HepG2 (cell line): Measurements from ENCODE around the gene HSPA4L. TPM values are rescaled to one million over a fixed set of nuclear protein-coding genes. Genes with fewer than 3 reads are reported as not detected.

Source experiments
- ATAC-seq: fragments of 200-7000 bp; cut with Tn5 transposase; 3 replicates; pipeline ENCODE4 v1.9.1; 2020; ENCODE audit warnings: mild to moderate bottlenecking, moderate library complexity
- Bru-seq: library from RNA; stranded (reverse); fragments of 400-500 nt; gene quantifications from one replicate; lab custom pipeline; 2021; lab: Mats Ljungman, UMichigan
- BruChase-seq, 2 experiments: library from RNA; stranded (reverse); fragments of 400-500 nt; gene quantifications; one replicate each; lab custom pipeline; 2021; lab: Mats Ljungman, UMichigan
- BruUV-seq: library from RNA; stranded (reverse); fragments of 400-500 nt; replicated peaks from 2 replicates; lab custom pipeline; 2021; lab: Mats Ljungman, UMichigan
- CTCF ChIA-PET: fragments of 300-600 bp; formaldehyde crosslinking; extraction: SDS; loops from one replicate; lab custom pipeline; 2021; ENCODE audit warnings: low total read pairs, inconsistent platforms, low intra/inter-chr PET ratio; lab: Yijun Ruan, JAX
- POLR2A ChIA-PET: fragments of 350-600 bp; sonication (Branson Sonifier 250); formaldehyde crosslinking; loops from one replicate; lab custom pipeline; 2020; ENCODE audit warnings: antibody characterized with exemption, inconsistent platforms; lab: Yijun Ruan, JAX
- DNase-seq: peaks from one replicate; pipeline ENCODE4 v3.0.0-alpha.2; 2015; ENCODE audit warnings: low spot score
- FAIRE-seq: peaks from 3 replicates; lab custom pipeline; 2011; peaks lifted over from hg19 to GRCh38; lab: Jason Lieb, UNC
- H2AFZ ChIP-seq: one replicate; pipeline ENCODE4 v1.6.1; 2011; ENCODE audit warnings: low read length, inconsistent platforms
- H3K27ac ChIP-seq: fragments of 300-600 bp; 3 replicates; pipeline ENCODE4 v1.8.0; 2011; ENCODE audit warnings: mixed run types, mild to moderate bottlenecking, mixed read lengths, low read length, inconsistent platforms; ENCODE audit not compliant: insufficient read depth; ENCODE audit errors: extremely low read length
- H3K27me3 ChIP-seq, 2 experiments: fragments of 200-600 bp in 1 of 2; 2 replicates in 1 of 2; 3 replicates in 1 of 2; pipeline versions ENCODE4 v1.6.0 to v1.8.0; 2011; ENCODE audit warnings: low read length in 2 of 2, mild to moderate bottlenecking in 2 of 2, moderate library complexity in 2 of 2, inconsistent platforms in 1 of 2; ENCODE audit not compliant: insufficient read depth in 2 of 2, control insufficient read depth in 1 of 2
- H3K36me3 ChIP-seq, 2 experiments: fragments of 200-600 bp in 1 of 2; replicated peaks in 1 of 2; 2 replicates in 1 of 2; 3 replicates in 1 of 2; pipeline versions ENCODE4 v1.5.1 to v1.8.0; 2011; ENCODE audit warnings: low read length in 2 of 2, inconsistent platforms in 1 of 2; ENCODE audit not compliant: insufficient read depth in 2 of 2, control insufficient read depth in 1 of 2
- H3K4me1 ChIP-seq: 2 replicates; pipeline ENCODE4 v1.5.1; 2012; ENCODE audit warnings: low read length, inconsistent platforms; ENCODE audit not compliant: insufficient read depth
- H3K4me2 ChIP-seq: 2 replicates; pipeline ENCODE4 v1.6.0; 2011; ENCODE audit warnings: low read depth, low read length, inconsistent platforms
- H3K4me3 ChIP-seq, 3 experiments: fragments of 200-600 bp in 1 of 3; sonication (generic), shearing (Covaris generic) in 1 of 3; replicated peaks in 1 of 3; 2 replicates each; pipeline ENCODE4 v1.5.1; 2011 to 2016; ENCODE audit warnings: low read length in 3 of 3, inconsistent platforms in 2 of 3, low read depth in 2 of 3, mild to moderate bottlenecking in 2 of 3, control low read depth in 1 of 3, mixed read lengths in 1 of 3; ENCODE audit not compliant: insufficient read depth in 1 of 3
- H3K79me2 ChIP-seq: one replicate; pipeline ENCODE4 v1.6.1; 2011; ENCODE audit warnings: low read length, inconsistent platforms; ENCODE audit not compliant: insufficient read depth
- H3K9ac ChIP-seq: 2 replicates; pipeline ENCODE4 v1.6.0; 2011; ENCODE audit warnings: mild to moderate bottlenecking, low read depth, low read length, inconsistent platforms; ENCODE audit not compliant: insufficient read depth
- H3K9me3 ChIP-seq: 2 replicates; pipeline ENCODE4 v1.5.1; 2012; ENCODE audit warnings: mild to moderate bottlenecking, low read length
- H4K20me1 ChIP-seq: 2 replicates; pipeline ENCODE4 v1.6.0; 2011; ENCODE audit warnings: inconsistent platforms, mild to moderate bottlenecking, low read length, moderate library complexity; ENCODE audit not compliant: insufficient read depth
- DZIP1 ChIP-seq: sonication (generic); formaldehyde crosslinking; IDR thresholded peaks from 2 replicates; pipeline ENCODE4 v1.5.0; 2020; ENCODE audit warnings: mild to moderate bottlenecking, missing genetic modification reagents
- JUN ChIP-seq: sonication (generic); formaldehyde crosslinking; IDR thresholded peaks from 2 replicates; pipeline ENCODE4 v1.4.0; 2020; ENCODE audit warnings: mild to moderate bottlenecking, missing genetic modification reagents
- POLR2A ChIP-seq, 2 experiments: IDR thresholded peaks; 2 replicates each; pipeline ENCODE4 v1.6.1; 2011; ENCODE audit warnings: low read depth in 2 of 2, low read length in 2 of 2, mild to moderate bottlenecking in 1 of 2, moderate library complexity in 1 of 2; ENCODE audit not compliant: insufficient read depth in 1 of 2
- SP4 ChIP-seq: sonication (generic); formaldehyde crosslinking; IDR thresholded peaks from 2 replicates; pipeline ENCODE4 v1.8.1; 2023; ENCODE audit warnings: mild to moderate bottlenecking, missing genetic modification reagents
- ZNF121 ChIP-seq: sonication (generic); formaldehyde crosslinking; IDR thresholded peaks from 2 replicates; pipeline ENCODE4 v1.5.0; 2020; ENCODE audit warnings: mild to moderate bottlenecking, missing genetic modification reagents
- ZNF280B ChIP-seq: sonication (generic); formaldehyde crosslinking; IDR thresholded peaks from 2 replicates; pipeline ENCODE4 v1.5.0; 2020; ENCODE audit warnings: missing genetic modification reagents, mild to moderate bottlenecking, borderline replicate concordance
- WGBS: methylation state at CpG from one replicate; pipeline ENCODE4 v1.1.6; 2017; ENCODE audit warnings: low lambda C conversion rate; 5-methylcytosine and 5-hydroxymethylcytosine counted together
- in situ Hi-C: cut with HindIII; loops from 2 replicates; pipeline ENCODE4 v1.10.0; 2017; ENCODE audit warnings: low pct_unique_long_range_greater_than_20kb; ENCODE audit not compliant: extremely low pct_ligation_motif_present
- intact Hi-C: fragments of 100-400 bp; cut with micrococcal nuclease; formaldehyde crosslinking; loops from one replicate; pipeline ENCODE4 v1.10.0; 2022; ENCODE audit not compliant: unreplicated experiment
- long read RNA-seq, 2 experiments: library from RNA in 1 of 2; library from polyadenylated mRNA in 1 of 2; stranded (forward) in 1 of 2; unstranded in 1 of 2; transcript quantifications; one replicate each; pipeline ENCODE4 v2.0.0, GENCODE V29; 2019 to 2022
- polyA minus RNA-seq, 3 experiments: library from RNA; depleted of rRNA, polyadenylated mRNA; stranded (reverse); fragments of >200 nt; gene quantifications; 2 replicates each; pipeline ENCODE4 v1.2.3, GENCODE V29; 2011; ENCODE audit warnings: low replicate concordance in 1 of 3
- polyA plus RNA-seq, 8 experiments: library from polyadenylated mRNA; depleted of rRNA in 3 of 8; stranded (reverse) in 7 of 8; unstranded in 1 of 8; fragments of >200 nt; fragmentation: Illumina TruSeq in 4 of 8; extraction: Trizol in 4 of 8; gene quantifications; 2 replicates each; pipeline versions ENCODE4 v1.2.1 to v1.2.3, GENCODE V29; 2011 to 2016; ENCODE audit warnings: low read depth in 4 of 8, missing spikeins in 1 of 8, mixed read lengths in 1 of 8; ENCODE audit not compliant: insufficient read depth in 1 of 8
- total RNA-seq, 5 experiments: library from RNA; depleted of rRNA; stranded (reverse); fragments of >200 nt; fragmentation: Illumina TruSeq; extraction: Trizol; gene quantifications; 2 replicates each; pipeline ENCODE4 v1.2.3, GENCODE V29; 2016; ENCODE audit warnings: low read depth in 1 of 5
- TF ChIP-seq, protein P1 (sequence below): IDR thresholded peaks from 2 replicates; pipeline ENCODE4 v1.6.1; 2016; ENCODE audit warnings: missing compliant biosample characterization, missing genetic modification reagents, borderline replicate concordance
- TF ChIP-seq, protein P2 (sequence below): sonication (generic); formaldehyde crosslinking; IDR thresholded peaks from 2 replicates; pipeline ENCODE4 v1.5.0; 2020; ENCODE audit warnings: missing genetic modification reagents

Gene HSPA4L
- total RNA-seq (2016; rRNA removed; fragmentation: Illumina TruSeq; extraction: Trizol) (31.5 and 61.8 TPM in 2 replicates), polyA plus RNA-seq (2011; rRNA removed) (2.7 and 3.7 TPM in 2 replicates), polyA minus RNA-seq (2011; rRNA and poly(A)+ RNA removed; ENCODE audit: low replicate concordance) (14.3 and 32.5 TPM in 2 replicates), Bru-seq, nascent RNA (percentile 74 among the genes with signal in this experiment), BruChase-seq, experiment 1, labeled RNA remaining after a 6-hour chase (percentile 80 among the genes with signal in this experiment), BruChase-seq, experiment 2, labeled RNA remaining after a 2-hour chase (percentile 71 among the genes with signal in this experiment)
- 3.1 and 3.3 TPM in 2 replicates for total RNA-seq (2016; cell fraction: cytosol; rRNA removed; fragmentation: Illumina TruSeq; extraction: Trizol; ENCODE audit: low read depth)
- total RNA-seq (2016; cell fraction: insoluble cytoplasmic fraction; rRNA removed; fragmentation: Illumina TruSeq; extraction: Trizol): 32.3 and 61.1 TPM in 2 replicates
- 4.9 and 5.9 TPM in 2 replicates for total RNA-seq (2016; cell fraction: membrane; rRNA removed; fragmentation: Illumina TruSeq; extraction: Trizol)
- 22.8 and 25.9 TPM in 2 replicates for total RNA-seq (2016; cell fraction: nucleus; rRNA removed; fragmentation: Illumina TruSeq; extraction: Trizol)
- 1.6 and 1.7 TPM in 2 replicates for polyA plus RNA-seq (2011; cell fraction: cytosol; rRNA removed)
- 2.0 TPM in 2 replicates for polyA plus RNA-seq (2011; cell fraction: nucleus; rRNA removed)
- polyA plus RNA-seq (2012): 6.5 and 7.1 TPM in 2 replicates
- 0.41 and 0.43 TPM in 2 replicates for polyA plus RNA-seq (2016; cell fraction: cytosol; fragmentation: Illumina TruSeq; extraction: Trizol; ENCODE audit: low read depth)
- 28.3 TPM in 2 replicates for polyA plus RNA-seq (2016; cell fraction: insoluble cytoplasmic fraction; fragmentation: Illumina TruSeq; extraction: Trizol; ENCODE audit: low read depth)
- 1.1 and 1.3 TPM in 2 replicates for polyA plus RNA-seq (2016; cell fraction: membrane; fragmentation: Illumina TruSeq; extraction: Trizol; ENCODE audit: low read depth)
- 14.1 and 14.9 TPM in 2 replicates for polyA plus RNA-seq (2016; cell fraction: nucleus; fragmentation: Illumina TruSeq; extraction: Trizol; ENCODE audit: insufficient read depth, low read depth)
- polyA minus RNA-seq (2011; cell fraction: cytosol; rRNA and poly(A)+ RNA removed): 5.0 and 8.7 TPM in 2 replicates
- polyA minus RNA-seq (2011; cell fraction: nucleus; rRNA and poly(A)+ RNA removed): 12.1 and 12.4 TPM in 2 replicates
- long read RNA-seq, experiment 1, full-length matches to known transcripts: 3 of 13 reads
- long read RNA-seq, experiment 1, partial matches to known transcripts: 10 of 13 reads
- long read RNA-seq, experiment 1, other reads (novel, unspliced or antisense): 0 of 13 reads
- long read RNA-seq, experiment 2, full-length matches to known transcripts: 5 of 15 reads
- long read RNA-seq, experiment 2, partial matches to known transcripts: 1 of 15 reads
- long read RNA-seq, experiment 2, other reads (novel, unspliced or antisense): 9 of 15 reads

- in situ Hi-C loops: no loop called here
- H3K4me2 ChIP-seq: peak within 1 kb of the TSS; percentile 90
- WGBS: 2% methylated on average over 40 of the region's 63 CpGs
- ChIA-PET CTCF (no interaction called here), POLR2A (interaction anchor here (1.2 to 1.7 kb wide), 2 partner anchors 150 to 183 kb away, joined by 3 to 4 read pairs; partner anchors contain the start of genes ABHD18, INTU and MFSD8)
- intact Hi-C loops: loop anchor here (10.0 kb wide), 2 partner anchors 102 to 182 kb away; partner anchors contain the start of genes ABHD18, MFSD8 and PLK4
- FAIRE-seq: no peak
- peaks cover 27% of the 10 kb centered on the region for H3K4me1 ChIP-seq
- TSS peak; percentile 71 for BruUV-seq
- peak; percentile 95 for ATAC-seq
- peak within 1 kb of the TSS; percentile 69 to 88 (median 82) for H3K4me3 ChIP-seq
- no peaks in the 10 kb centered on the region for H3K36me3 ChIP-seq
- peak within 1 kb of the TSS; percentile 50 for H2AFZ ChIP-seq
- H3K79me2 ChIP-seq: peaks cover 38% of the 10 kb centered on the region
- no peaks in the 10 kb centered on the region; a peak in 1 of 5 replicates for H3K27me3 ChIP-seq
- H4K20me1 ChIP-seq: no peaks in the 10 kb centered on the region
- no peaks in the 10 kb centered on the region for H3K9me3 ChIP-seq
- peak; percentile 68 for DNase-seq
- peak within 1 kb of the TSS; percentile 69 for H3K27ac ChIP-seq
- H3K9ac ChIP-seq: peak within 1 kb of the TSS; percentile 78
- TF ChIP-seq ZNF280B: peak; percentile 21; the same call in 1 of the 2 replicates
- 0 out of 2 replicates have a peak, but pooled peaks have one; percentile 23 for TF ChIP-seq JUN
- TF ChIP-seq, protein P1, sequence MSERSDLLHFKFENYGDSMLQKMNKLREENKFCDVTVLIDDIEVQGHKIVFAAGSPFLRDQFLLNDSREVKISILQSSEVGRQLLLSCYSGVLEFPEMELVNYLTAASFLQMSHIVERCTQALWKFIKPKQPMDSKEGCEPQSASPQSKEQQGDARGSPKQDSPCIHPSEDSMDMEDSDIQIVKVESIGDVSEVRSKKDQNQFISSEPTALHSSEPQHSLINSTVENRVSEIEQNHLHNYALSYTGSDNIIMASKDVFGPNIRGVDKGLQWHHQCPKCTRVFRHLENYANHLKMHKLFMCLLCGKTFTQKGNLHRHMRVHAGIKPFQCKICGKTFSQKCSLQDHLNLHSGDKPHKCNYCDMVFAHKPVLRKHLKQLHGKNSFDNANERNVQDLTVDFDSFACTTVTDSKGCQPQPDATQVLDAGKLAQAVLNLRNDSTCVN (CRISPR knock-in tag): peak; percentile 22; the same call in 1 of the 2 replicates
- TF ChIP-seq POLR2A (IDR thresholded peaks at IDR 0.05; ENCODE audit: insufficient read depth in 1 of 2, low read depth in 2 of 2, low read length in 2 of 2): peak; percentile 90 to 94
- TF ChIP-seq, protein P2, sequence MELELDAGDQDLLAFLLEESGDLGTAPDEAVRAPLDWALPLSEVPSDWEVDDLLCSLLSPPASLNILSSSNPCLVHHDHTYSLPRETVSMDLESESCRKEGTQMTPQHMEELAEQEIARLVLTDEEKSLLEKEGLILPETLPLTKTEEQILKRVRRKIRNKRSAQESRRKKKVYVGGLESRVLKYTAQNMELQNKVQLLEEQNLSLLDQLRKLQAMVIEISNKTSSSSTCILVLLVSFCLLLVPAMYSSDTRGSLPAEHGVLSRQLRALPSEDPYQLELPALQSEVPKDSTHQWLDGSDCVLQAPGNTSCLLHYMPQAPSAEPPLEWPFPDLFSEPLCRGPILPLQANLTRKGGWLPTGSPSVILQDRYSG: no peak
- TF ChIP-seq SP4: no peak; the same call in 1 of the 2 replicates
- no peak for TF ChIP-seq ZNF121
- peak; percentile 58; the same call in 1 of the 2 replicates for TF ChIP-seq DZIP1
Observed at GRCh38 chr4:127782275-127783025, at the start of gene HSPA4L. Gene HSPA4L, plus strand, starts transcription at chr4:127782322. Its CDS starts 229 bp downstream, at chr4:127782551.
